HG03521 (cell line): ENCODE data around the gene GLOD5.
A peak's percentile ranks its signal among the peaks of the same experiment; 100 is the strongest.
"Not testable (repeated sequence)": the region's sequence is repeated elsewhere in the genome, so short reads cannot be mapped to it uniquely, and the experiment has no call there.

Source experiments
- ATAC-seq: cut with Tn5 transposase; IDR thresholded peaks from one replicate; pipeline ENCODE4 v1.9.1; 2021; ENCODE audit warnings: mild to moderate bottlenecking, moderate library complexity; ENCODE audit not compliant: unreplicated experiment

GLOD5 gene

GRCh38 chrX:48792219-48792618, 30.7 kb downstream of the GLOD5 start:
- no peak for ATAC-seq

- ATAC-seq: no peak
These were observed 32.4 kb downstream of the GLOD5 start for GRCh38 chrX:48793935-48794334.

- ATAC-seq: no peak
These were observed 32.9 kb downstream of the GLOD5 start for GRCh38 chrX:48794340-48794910.

GRCh38 chrX:48794911-48795515, 33.5 kb downstream of the GLOD5 start:
- ATAC-seq: no peak

GRCh38 chrX:48798318-48798717, 36.8 kb downstream of the GLOD5 start:
- no peak for ATAC-seq

- no peak for ATAC-seq
These were observed 39.2 kb downstream of the GLOD5 start for GRCh38 chrX:48800574-48801279.

GRCh38 chrX:48801280-48802088, 39.9 kb downstream of the GLOD5 start, which contains the start of gene HDAC6:
TSS of gene HDAC6 (plus strand) at chrX:48802067. CDS start at chrX:48802693, 626 bp downstream.
- peak; percentile 85 for ATAC-seq

- ATAC-seq: peak; percentile 30
These were observed 40.8 kb downstream of the GLOD5 start for GRCh38 chrX:48802089-48802904.

- ATAC-seq: no peak
These were observed 41.3 kb downstream of the GLOD5 start for GRCh38 chrX:48802905-48803200.

GRCh38 chrX:48806081-48806480, 44.5 kb downstream of the GLOD5 start:
- no peak for ATAC-seq

GRCh38 chrX:48813644-48814043, 52.1 kb downstream of the GLOD5 start:
- ATAC-seq: no peak

GRCh38 chrX:48814722-48815121, 53.2 kb downstream of the GLOD5 start:
- no peak for ATAC-seq

GRCh38 chrX:48815266-48815665, 53.7 kb downstream of the GLOD5 start:
- no peak for ATAC-seq

- ATAC-seq: no peak
These were observed 54.7 kb downstream of the GLOD5 start for GRCh38 chrX:48816014-48816810.

- no peak for ATAC-seq
These were observed 56.6 kb downstream of the GLOD5 start for GRCh38 chrX:48818098-48818497.

- ATAC-seq: no peak
These were observed 57.3 kb downstream of the GLOD5 start for GRCh38 chrX:48818866-48819265.

GRCh38 chrX:48819394-48819793, 57.8 kb downstream of the GLOD5 start:
- not testable (repeated sequence) for ATAC-seq

GRCh38 chrX:48823053-48823452, 61.5 kb downstream of the GLOD5 start:
- ATAC-seq: no peak
